IPS-NIHi11 (cell line): Measurements from ENCODE around the gene SOST.
"Not testable (repeated sequence)": the region's sequence is repeated elsewhere in the genome, so short reads cannot be mapped to it uniquely, and the experiment has no call there.

Experiments
- DNase-seq: peaks from one replicate; pipeline ENCODE4 v3.0.0; 2012; ENCODE audit warnings: mixed read lengths, low spot score

The SOST gene

DNA sequence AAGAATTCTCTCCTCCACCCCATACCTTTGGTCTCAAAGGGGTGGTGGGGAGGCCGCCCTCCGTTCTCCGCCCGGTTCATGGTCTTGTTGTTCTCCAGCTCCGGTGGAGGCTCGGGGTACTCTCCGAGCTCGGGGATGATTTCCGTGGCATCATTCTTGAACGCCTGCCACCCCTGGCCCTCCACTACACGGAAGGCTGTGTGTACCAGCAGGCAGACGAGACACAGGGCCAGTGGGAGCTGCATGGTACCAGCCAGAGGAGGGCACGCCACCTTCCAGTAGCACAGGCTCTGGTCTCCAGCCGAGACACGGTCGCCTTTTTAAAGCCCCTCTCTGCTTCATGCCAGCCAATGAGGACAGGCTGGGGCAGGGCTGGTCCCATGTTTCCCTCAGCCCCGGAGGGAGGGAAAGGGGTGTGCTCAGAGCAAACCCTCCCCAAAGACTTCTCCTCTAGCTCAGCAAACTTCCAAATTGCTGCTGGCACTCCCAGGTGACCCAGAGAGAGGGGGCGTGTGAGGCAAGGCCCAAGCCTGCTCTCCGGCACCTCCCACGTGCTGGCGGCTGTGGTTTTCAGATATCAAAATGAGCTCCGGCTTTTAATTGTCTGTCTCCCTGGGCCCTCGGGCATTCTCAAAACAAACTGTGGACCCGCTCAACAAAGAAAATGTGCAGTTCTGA, at the start of gene SOST:
TSS of gene SOST (minus strand) at position 295 of the 678 bp plus-strand sequence. CDS start at position 245, 50 bp downstream.
- no peak for DNase-seq

DNA sequence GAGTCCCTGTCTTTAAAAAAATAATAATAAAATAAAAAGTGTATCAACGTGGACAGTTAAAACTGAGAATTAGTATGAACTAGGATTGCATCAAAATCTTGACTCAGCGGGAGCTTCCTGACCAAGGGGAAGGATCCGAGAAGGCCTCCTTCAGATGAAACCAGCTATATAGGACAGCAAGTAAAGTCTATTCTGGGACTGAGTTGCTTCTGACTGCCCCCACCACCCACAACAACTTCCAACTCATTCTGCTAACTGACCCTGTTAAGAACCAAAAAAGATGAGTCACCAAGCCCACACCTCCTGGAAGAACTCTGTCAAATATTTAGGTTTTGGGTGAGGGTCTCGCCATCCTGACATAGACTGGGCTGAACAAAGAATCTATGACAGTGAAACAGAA, 49.5 kb upstream of the SOST start:
- no peak for DNase-seq

DNA sequence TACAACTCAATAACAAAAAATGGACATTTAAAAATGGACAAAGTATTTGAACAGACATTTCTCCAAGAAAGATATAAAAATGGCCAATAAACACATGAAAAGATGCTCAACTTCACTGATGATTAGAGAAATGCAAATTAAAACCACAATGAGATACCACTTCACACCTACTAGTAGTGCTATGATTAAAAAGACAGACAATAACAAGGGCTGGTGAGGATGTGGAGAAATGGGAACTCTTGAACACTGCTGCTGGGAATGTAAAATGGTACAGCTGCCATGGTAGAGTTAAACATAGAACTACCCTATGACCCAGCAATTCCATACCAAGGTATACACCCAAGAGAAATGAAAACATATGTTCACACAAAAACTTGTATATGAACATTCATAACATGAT, 46.5 kb upstream of the SOST start:
- no peak for DNase-seq

DNA sequence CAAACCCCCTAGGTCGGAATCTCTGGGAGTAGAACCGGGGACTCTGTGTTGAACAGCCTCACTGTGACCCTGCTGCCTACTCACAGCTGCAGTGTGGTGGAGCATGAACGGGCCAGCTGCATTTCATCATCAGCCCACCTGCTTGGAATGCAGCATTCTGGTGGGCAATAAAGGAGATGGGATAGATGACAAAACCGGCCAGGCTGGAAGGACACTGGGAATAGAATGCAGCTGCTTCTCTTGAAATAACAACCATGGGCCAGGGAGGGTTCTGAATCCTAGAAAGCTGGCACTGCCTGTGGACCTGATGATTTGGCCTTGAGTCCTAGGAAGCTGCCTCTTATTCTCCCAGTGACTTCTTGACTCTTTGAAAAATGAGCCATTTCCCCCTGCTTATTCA, 45.2 kb upstream of the SOST start:
- peak; percentile 63 for DNase-seq

DNA sequence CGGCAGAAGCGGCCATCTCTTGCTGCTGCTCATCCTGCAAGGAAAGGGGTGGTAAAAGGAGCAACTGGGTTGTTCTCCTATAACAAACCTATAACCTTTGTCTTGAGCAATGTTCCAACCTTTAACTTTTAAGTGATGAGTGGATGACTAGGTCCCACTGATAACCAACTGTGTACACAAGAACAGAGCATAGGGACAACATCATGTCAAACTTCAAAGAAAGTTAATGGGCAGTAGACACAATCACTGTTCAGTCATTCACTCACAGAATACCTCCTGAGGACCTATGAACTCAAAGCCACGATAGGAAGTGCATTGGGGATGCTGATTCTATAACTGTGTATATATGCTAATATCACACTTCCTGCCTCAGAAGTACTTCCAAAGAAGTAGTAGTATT, 43.3 kb upstream of the SOST start:
- DNase-seq: no peak

DNA sequence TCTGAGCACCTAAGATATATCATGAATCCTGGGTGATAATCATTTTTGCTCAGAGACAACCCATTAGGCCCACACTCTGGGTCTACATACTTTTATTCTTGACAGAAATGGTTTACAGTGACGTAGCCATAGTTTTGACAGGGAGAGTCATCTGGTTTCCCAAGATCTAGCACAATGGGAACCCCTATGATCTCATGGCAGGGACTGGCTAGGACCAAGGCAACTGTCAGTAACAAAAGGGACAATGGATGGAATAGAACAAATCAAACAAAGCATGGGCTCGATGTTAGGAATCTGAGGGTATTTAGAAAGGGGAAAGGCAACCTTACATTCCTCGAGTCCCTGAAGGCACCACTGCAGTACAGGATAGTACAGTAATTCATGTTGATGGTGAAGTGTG, 42.1 kb upstream of the SOST start:
- no peak for DNase-seq

DNA sequence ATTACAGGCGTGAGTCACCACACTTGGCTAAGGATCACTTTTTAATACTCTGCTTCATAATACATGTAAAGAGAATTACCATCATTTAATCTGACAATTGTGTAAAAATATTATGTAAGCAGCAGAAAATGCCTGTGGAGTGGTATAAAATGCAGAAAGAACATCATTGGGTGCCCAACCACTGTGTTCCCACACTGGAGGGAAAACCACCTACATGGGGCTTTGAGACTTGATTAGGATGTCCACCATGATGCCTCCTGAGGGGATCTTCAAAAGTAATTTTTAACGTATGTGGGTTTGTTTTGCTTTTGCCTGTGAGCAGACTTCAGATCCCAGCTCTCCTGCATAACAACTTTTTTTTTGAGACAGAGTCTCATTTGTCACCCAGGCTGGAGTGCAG, 40.5 kb upstream of the SOST start:
- no peak for DNase-seq

DNA sequence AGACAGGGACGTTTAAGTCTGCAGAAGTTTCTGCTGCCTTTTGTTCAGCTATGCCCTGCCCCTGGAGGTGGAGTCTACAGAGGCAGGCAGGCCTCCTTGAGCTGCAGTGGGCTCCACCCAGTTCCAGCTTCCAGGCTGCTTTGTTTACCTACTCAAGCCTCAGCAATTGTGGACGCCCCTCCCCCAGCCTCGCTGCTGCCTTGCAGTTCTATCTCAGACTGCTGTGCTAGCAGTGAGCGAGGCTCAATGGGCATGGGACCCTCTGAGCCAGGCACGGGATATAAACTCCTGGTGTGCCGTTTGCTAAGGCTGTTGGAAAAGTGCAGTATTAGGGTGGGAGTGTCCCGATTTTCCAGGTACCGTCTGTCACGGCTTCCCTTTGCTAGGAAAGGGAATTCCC, 39.4 kb upstream of the SOST start:
- DNase-seq: not testable (repeated sequence)

DNA sequence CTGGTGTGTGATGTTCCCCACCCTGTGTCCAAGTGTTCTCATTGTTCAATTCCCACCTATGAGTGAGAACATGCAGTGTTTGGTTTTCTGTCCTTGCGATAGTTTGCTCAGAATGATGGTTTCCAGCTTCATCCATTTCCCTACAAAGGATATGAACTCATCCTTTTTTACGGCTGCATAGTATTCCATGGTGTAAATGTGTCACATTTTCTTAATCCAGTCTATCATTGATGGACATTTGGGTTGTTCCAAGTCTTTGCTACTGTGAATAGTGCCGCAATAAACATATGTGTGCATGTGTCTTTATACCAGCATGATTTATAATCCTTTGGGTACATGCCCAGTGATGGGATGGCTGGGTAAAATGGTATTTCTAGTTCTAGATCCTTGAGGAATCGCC, 34.1 kb upstream of the SOST start:
- not testable (repeated sequence) for DNase-seq

DNA sequence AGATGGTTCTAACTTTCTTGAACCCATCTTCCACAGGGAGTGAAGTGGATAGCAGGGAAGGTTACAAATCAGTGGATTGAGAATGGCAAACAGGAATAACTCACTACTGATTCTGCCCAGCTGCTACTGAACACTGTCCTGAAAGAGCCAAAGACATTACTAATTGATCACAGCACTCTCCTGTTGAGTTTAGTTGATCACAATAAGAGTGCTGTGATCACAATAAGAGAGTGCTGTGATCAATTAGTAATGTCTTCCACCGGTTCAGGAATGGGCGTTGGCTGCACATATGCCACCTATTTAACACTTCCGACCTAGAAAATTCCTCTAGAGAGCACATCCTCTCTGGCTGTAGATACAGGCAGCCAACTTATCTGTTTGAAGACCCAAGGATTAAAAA, 33.0 kb upstream of the SOST start:
- DNase-seq: peak; percentile 77

DNA sequence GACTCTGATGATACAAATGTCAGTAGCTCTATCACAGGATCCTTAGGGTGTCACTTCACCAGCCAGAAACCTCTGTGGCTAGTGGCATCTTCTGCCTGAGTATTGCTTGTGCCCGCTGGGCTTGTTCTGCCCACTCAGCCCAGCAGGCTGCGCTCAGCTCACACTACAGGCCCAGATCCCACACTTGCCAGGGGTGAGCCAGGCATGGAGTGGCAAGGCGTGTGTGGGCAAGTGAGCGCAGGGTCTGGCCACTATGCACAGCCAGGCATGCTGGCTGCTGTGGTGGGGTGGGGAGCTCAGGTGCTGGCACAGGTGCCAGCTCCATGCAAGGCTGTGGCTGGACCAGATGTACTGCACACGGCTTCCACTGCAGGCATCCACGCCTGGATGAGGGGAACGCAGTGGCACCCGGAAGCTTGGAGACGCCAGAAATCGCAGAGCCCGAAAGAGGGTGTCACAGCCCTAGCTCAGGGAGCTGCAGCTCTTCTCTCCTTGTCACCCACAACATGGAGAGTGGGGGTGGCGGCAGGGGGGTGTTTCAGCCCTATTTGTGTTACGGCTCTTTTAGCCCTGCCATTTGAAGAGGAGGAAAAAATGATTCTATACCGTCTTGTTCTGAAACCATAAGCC, 31.8 kb upstream of the SOST start:
- no peak for DNase-seq

DNA sequence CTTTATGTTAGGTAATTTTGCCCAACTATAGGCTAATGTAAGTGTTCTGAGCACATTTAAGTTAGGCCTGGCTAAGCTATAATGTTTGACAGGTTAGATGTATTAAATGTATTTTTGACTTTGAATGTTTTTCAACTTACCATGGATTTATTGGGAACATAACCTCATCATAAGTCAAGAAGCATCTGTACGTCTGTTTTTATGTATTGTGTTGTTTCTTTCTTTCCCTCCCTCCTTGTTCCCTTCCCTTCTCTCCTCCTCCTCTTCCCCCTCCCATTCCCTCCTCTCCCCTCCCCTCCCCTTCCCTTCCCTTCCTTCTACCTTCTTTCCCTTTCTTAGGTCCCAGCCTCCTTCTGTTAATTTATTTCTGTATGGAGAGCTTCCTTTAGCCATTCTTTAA, 30.9 kb upstream of the SOST start:
- no peak for DNase-seq

DNA sequence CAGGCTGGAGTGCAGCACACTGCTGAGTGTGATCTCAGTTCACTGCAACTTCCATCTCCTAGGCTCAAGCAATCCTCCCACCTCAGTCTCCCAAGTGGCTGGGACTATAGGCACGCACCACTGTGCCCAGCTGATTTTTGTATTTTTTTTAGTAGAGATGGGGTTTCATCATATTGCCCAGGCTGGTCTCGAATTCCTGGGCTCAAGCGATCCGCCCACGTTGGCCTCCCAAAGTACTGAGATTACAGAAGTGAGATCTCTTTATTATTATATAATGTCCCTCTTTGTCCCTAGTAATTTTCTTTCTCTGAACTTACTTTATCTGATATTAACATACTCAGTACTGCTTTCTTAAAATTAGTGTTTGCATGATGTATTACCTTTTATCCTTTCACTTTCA, 29.9 kb upstream of the SOST start:
- no peak for DNase-seq

DNA sequence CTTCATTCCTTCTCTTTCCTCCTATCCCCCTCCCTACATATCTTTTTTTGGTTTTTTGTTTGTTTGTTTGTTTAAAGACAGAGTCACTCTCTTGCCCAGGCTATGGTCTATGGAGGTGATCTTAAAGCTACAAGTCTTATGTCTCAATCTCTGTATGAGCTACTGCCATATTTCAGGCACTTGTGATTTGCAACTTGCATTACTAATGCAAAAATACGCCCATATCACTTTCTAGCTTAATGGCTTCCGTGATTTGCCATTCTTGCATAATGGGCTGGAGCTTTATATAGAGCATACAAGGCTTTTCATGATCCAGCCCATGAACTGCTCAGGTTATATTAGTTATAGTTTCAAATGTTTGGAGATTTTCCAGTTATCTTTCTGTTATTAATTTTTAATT, 29.1 kb upstream of the SOST start:
- DNase-seq: no peak

DNA sequence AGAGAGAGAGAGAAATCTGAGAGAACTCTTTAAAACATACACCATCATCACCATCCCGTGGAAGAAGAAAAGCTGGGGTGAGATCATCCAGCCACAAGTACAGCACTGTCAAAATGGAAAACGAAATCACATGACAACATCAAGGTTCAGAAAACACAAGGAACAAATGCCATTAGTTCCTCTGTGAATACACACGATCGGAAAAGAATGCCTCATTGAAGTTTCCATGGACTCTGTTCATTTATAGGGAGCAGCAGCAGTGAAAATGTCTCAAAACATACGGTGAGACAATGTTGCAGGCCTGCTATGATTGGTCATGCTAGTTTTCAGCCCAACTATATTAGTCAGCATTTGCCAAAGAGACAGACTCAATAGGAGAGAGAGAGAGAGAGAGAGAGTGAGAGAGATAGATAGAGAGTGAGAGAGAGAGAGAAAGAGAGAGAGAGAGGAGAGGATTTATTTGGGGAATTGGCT, 26.1 kb upstream of the SOST start:
- DNase-seq: no peak

DNA sequence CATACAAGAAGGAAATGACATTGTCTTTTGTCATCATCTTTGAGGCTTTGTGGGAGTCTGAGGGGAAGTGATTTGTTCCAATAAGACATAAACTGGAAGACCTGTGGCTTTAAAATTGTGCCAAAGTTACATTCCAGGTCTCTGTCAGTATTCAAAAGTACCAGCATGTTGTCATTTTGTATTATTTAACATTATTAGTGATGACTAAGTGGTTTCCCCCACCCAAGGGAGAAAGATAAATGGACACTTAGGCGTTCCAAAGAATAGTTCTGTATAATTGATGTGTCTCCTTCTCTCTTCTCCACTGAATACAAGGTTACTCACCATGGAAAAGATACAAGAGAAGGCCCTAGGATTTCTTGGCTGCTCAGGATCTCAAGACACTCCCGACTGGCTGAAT, 25.5 kb upstream of the SOST start:
- DNase-seq: no peak

DNA sequence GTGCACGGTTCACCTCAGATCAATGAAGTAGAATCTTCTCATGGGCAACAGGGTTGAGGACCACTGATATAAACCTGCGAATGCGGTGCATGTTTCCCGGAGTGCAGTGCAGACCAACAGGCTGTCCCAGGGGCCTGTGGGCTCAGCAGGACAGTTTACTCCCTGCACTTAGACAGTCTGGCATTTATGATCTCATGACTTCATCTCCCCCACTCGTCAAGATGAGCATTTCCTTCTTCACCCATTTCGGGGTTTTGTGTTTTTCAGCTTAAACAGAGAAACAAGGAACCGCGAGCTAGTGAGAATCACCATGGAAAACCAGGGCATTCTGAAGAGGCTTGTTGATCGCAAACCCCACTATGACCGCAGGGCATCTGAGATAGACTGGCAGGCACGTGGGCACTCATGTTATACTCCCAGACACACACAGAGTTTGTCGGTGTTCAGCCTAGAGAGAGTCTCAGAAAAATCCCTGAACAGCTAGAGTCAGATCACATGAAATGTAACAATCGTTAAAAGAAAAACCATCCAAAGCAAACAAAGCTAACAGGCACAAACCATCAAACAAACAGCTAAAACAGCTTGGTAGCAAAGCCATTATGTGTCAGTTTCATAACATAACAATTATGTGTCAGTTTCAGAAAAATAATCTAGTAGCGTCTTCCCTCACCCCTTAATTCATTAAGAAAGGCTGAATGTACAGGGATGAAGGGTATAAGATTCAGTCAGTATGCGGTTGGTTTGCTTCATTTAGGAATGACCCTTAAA, 24.5 kb upstream of the SOST start:
- DNase-seq: no peak

DNA sequence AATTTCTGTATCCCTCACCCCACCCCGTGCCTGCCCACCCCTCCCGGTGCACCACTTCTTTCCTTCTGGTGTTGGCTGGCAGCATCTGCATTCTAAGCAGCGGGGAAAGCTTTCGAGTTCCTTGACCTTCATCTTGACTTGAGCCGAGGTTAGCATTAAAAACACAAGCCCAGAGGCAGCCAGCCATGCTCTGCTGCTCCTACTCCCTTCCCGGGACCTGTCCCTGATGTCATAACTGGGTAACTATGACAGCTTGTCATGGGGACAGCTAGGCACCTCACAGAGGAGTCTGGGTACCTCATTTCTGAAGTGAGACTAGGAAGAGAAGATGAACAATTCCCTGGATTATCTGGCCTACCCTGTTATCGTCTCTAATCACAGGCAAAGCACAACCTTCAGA, 21.5 kb upstream of the SOST start, which contains the start of gene CFAP97D1:
TSS of gene CFAP97D1 (plus strand) at position 301 of the 400 bp plus-strand sequence. CDS start at position 329, 28 bp downstream.
- no peak for DNase-seq

DNA sequence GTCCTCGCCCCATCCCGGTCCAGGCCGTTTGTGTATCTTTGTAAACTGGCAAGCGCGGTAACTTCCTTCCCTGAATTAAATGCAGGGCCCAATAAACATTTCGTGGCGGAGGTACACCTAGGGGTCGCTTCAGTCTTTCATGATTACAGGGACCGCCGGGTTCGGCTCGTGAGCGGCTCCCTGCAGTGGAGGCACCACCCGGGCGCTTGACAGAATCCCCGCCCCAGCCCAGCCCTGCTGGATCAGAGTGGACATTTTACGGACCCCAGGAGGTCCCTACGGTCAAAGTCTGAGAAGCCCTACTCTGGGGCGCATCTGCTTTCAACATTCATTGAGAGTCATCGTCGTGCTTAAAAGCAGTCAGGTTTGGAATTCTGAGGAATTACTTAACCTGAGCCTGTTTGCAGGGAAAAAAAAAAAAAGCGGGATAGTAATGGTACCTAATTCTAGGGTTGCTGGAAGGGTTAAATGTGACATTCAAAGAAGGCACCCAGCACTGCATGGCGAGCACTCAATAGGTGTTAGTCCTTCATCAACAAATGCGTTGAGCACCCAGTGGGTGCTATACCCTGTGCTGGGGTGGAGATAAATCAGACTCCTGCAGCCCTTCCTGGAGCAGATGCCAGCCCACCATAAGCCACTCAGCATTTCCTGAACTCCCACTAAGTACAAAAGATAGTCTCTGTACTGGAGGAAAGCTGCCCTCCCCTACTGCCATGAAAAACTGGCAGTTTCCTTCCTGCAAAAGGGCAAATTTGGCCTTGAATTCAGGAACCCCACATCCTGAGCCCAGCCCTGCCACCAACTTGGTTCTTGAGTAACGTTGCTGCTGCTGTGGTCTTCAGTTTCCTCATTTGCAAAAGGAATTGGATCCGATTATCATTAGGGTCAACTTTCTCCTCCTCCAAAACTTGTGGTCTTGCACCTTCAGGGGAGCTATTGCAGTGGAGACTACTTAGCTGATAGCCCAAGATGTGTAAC, 20.8 kb upstream of the SOST start:
- DNase-seq: no peak

DNA sequence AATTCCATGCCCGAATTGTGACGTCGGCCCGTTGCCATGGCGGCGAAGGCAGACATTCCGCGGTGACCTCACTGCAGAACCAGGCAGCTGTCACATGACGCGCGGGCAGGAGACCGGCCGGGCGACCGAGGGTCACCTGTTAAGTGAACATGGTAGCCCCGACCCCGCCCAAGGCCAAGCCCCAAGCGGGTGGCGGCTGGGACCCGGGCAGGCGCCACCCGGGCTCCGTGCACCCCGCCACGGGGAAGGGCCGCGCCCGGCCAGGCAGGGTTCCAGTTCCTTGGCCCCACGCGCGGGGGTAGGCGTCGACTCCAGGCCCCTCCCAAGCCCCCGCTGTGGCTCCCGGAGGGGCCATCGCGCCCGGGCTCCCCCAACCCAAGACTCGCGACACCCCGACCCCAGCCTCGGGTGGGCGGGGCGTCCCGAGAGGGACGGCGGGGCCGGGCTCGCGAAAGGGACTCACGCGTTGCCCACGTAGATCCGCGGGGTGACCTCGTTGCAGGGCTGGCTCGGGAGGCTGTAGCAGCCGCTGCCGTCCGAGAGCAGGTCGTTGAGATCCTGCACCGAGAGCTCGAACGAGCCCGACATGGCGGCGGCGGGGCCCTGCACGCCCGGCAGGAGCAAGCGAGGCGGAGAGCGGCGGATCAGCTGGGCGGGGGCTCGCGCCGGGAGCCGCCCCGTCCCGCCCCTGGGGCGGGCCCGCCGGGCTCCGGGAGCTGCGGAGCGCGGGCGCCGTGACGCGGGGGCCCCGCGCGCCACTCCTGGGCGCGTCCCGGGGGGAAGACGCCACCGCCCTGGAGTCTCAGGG, 19.9 kb upstream of the SOST start, which contains the start of gene DUSP3:
TSS of gene DUSP3 (minus strand) at position 641 of the 808 bp plus-strand sequence. CDS start at position 588, 53 bp downstream.
- peak; percentile 96 for DNase-seq
